IPS-18c (cell line): Measurements from ENCODE around the gene CCM2.
A peak's percentile ranks its signal among the peaks of the same experiment; 100 is the strongest.
"Not testable (repeated sequence)": the region's sequence is repeated elsewhere in the genome, so short reads cannot be mapped to it uniquely, and the experiment has no call there.

Experiments
- H3K4me3 ChIP-seq: 2 replicates; pipeline ENCODE4 v1.7.0; 2013; ENCODE audit warnings: low read depth, mild to moderate bottlenecking, low read length, moderate library complexity; ENCODE audit not compliant: insufficient read depth
- H3K9me3 ChIP-seq: one replicate; pipeline ENCODE4 v1.6.1; 2013; ENCODE audit warnings: mild to moderate bottlenecking, low read length, moderate library complexity; ENCODE audit not compliant: control insufficient read depth, insufficient read depth

CCM2 gene

GRCh38 chr7:45111298-45112223 is 111.6 kb downstream of the CCM2 start, which contains the start of gene TBRG4:
Gene TBRG4, minus strand, starts transcription at chr7:45111697. Its CDS starts 2,460 bp downstream, at chr7:45109237.
- H3K4me3 ChIP-seq, result peak within 1 kb of the TSS; percentile 97
- H3K9me3 ChIP-seq, result no peaks in the 10 kb centered on the region

GRCh38 chr7:45112648-45113047 is 112.6 kb downstream of the CCM2 start:
- Histone ChIP-seq H3K9me3 (no peaks in the 10 kb centered on the region), H3K4me3 (no peak overlapping the region)

- H3K4me3 ChIP-seq, H3K9me3 ChIP-seq: not testable (repeated sequence)
These were observed 114.3 kb downstream of the CCM2 start for GRCh38 chr7:45114257-45114656.

- no peaks in the 10 kb centered on the region for H3K9me3 ChIP-seq
- H3K4me3 ChIP-seq, result no peak overlapping the region
These were observed 114.9 kb downstream of the CCM2 start for GRCh38 chr7:45114926-45115325.

- H3K4me3 ChIP-seq, result no peak overlapping the region
- no peaks in the 10 kb centered on the region for H3K9me3 ChIP-seq
These were observed 116.0 kb downstream of the CCM2 start for GRCh38 chr7:45116048-45116447.

GRCh38 chr7:45117582-45117981 is 117.6 kb downstream of the CCM2 start:
- H3K4me3 ChIP-seq, result no peak overlapping the region

GRCh38 chr7:45118292-45118691 is 118.3 kb downstream of the CCM2 start:
- H3K9me3 ChIP-seq, result no peaks in the 10 kb centered on the region
- no peak overlapping the region for H3K4me3 ChIP-seq

More at GRCh38 chr7:45117582-45117981, 117.6 kb downstream of the CCM2 start:
- no peaks in the 10 kb centered on the region for H3K9me3 ChIP-seq

GRCh38 chr7:45118889-45119331 is 118.9 kb downstream of the CCM2 start:
- Histone ChIP-seq H3K4me3 (no peak overlapping the region), H3K9me3 (no peaks in the 10 kb centered on the region)

- H3K4me3 ChIP-seq, result no peak overlapping the region
- no peaks in the 10 kb centered on the region for H3K9me3 ChIP-seq
These were observed 119.5 kb downstream of the CCM2 start for GRCh38 chr7:45119550-45119949.

GRCh38 chr7:45122975-45123860 is 123.2 kb downstream of the CCM2 start:
- 0 out of 2 replicates have a peak overlapping the region, but pooled peaks have one; percentile 15 for H3K4me3 ChIP-seq

GRCh38 chr7:45123913-45124710 is 124.1 kb downstream of the CCM2 start:
- H3K4me3 ChIP-seq, result no peak overlapping the region

More at GRCh38 chr7:45122975-45123860, 123.2 kb downstream of the CCM2 start:
- no peaks in the 10 kb centered on the region for H3K9me3 ChIP-seq

GRCh38 chr7:45125193-45125904 is 125.3 kb downstream of the CCM2 start:
- no peak overlapping the region for H3K4me3 ChIP-seq
- H3K9me3 ChIP-seq, result no peaks in the 10 kb centered on the region

More at GRCh38 chr7:45123913-45124710, 124.1 kb downstream of the CCM2 start:
- no peaks in the 10 kb centered on the region for H3K9me3 ChIP-seq
